NCI-H2227 (cell line): ENCODE data around the gene CALML3.

Source experiments
- DNase-seq: peaks from one replicate; lab custom pipeline; 2025; ENCODE audit not compliant: unreplicated experiment; lab: John Stamatoyannopoulos, UW

CALML3 gene

GRCh38 chr10:5490698-5491464 lies 33.9 kb upstream of the CALML3 start:
- no peak for DNase-seq

- DNase-seq, result no peak
These were observed 33.3 kb upstream of the CALML3 start for GRCh38 chr10:5491477-5491876.

GRCh38 chr10:5492322-5492855 lies 32.4 kb upstream of the CALML3 start:
- DNase-seq, result no peak

- no peak for DNase-seq
These were observed 31.7 kb upstream of the CALML3 start for GRCh38 chr10:5492929-5493576.

- no peak for DNase-seq
These were observed 31.1 kb upstream of the CALML3 start for GRCh38 chr10:5493691-5494090.

GRCh38 chr10:5494611-5495010 lies 30.1 kb upstream of the CALML3 start:
- DNase-seq, result no peak

- DNase-seq, result no peak
These were observed 28.2 kb upstream of the CALML3 start for GRCh38 chr10:5496261-5497250.

- DNase-seq, result no peak
These were observed 27.5 kb upstream of the CALML3 start for GRCh38 chr10:5497289-5497688.

- no peak for DNase-seq
These were observed 26.6 kb upstream of the CALML3 start for GRCh38 chr10:5497948-5498730.

- DNase-seq, result no peak
These were observed 25.8 kb upstream of the CALML3 start for GRCh38 chr10:5498791-5499492.

GRCh38 chr10:5499493-5500140 lies 25.1 kb upstream of the CALML3 start, which contains the start of gene CALML5:
CALML5 (minus strand) TSS chr10:5499570; CDS start chr10:5499438, 132 bp downstream.
- no peak for DNase-seq

GRCh38 chr10:5500162-5500670 lies 24.5 kb upstream of the CALML3 start:
- no peak for DNase-seq

GRCh38 chr10:5500910-5501309 lies 23.9 kb upstream of the CALML3 start:
- DNase-seq, result no peak

GRCh38 chr10:5502061-5502521 lies 22.7 kb upstream of the CALML3 start:
- DNase-seq, result no peak

- DNase-seq, result no peak
These were observed 21.9 kb upstream of the CALML3 start for GRCh38 chr10:5502571-5503476.

- no peak for DNase-seq
These were observed 21.3 kb upstream of the CALML3 start for GRCh38 chr10:5503477-5503835.

GRCh38 chr10:5504146-5505072 lies 20.4 kb upstream of the CALML3 start:
- no peak for DNase-seq
